GM10266 (cell line): Measurements from ENCODE around the gene RASGEF1C.

ENCODE experiments used
- DNase-seq: peaks from one replicate; pipeline ENCODE4 v3.0.0; 2012; ENCODE audit errors: extremely low spot score
- CTCF ChIP-seq: IDR thresholded peaks from 2 replicates; pipeline ENCODE4 v1.5.1; 2012; ENCODE audit warnings: mild to moderate bottlenecking, low read depth; ENCODE audit not compliant: control insufficient read depth, insufficient read depth; ENCODE audit errors: missing control alignments

Gene RASGEF1C

DNA sequence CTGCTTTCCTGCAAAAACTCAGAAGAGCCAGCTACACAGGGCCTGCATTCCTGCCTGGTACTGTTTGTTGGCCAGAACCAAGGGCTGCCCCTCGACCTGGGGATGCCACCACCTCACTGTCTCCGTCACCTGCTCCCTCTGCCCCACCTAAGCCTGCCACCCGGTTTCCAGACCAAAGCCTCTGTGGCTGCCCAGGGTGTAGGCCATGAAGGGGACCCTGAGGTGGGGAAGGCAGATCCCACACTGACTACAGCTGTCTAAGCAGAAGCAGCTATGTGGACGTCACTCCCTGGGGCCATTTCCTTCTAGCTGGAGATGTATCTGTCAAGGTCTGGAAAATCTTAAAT, 35.8 kb downstream of the RASGEF1C start:
- no peak for DNase-seq
- TF ChIP-seq CTCF, result no peak

DNA sequence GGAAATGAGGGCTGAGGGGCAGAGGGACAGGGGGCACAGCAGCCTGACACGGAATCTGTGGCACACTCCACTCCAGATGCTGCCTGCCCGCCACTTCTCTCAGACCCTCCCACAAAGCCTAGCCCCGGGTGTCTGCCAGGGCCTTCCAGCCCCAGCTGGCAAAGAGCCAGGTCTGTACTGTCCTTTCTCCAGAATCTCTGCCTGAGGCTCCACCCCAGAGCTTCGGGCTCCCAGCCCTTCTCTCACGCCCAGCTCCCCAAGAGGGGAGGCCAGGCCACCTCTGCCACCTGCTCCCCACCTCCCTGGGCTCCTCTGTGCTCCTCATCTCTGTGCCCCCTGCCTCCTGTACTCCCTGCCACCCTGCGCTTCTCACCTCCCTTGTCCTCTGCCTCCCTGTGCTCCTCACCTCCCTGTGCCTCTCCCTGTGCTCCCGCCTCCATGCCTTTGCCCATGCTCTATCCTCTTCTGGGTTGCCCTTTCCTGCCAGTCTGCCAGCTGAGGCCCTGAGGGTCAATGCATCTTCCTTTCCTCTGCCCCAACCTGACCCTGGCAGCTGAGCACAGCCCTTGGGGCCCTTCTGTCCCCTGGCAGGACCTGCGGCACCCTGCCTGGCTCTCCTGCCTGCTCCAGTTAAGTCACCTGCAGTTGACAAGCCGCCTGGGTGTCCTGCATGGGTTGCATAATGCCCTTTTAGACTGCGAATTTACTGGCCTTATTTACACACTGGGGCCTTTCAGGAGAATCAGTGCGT, 36.4 kb downstream of the RASGEF1C start:
- TF ChIP-seq CTCF, result no peak
- no peak for DNase-seq

GRCh38 chr5:180171568-180172094, 37.4 kb downstream of the RASGEF1C start:
- no peak for DNase-seq
- TF ChIP-seq CTCF, result no peak

- TF ChIP-seq CTCF, result no peak
- DNase-seq, result no peak
These were observed 38.0 kb downstream of the RASGEF1C start for GRCh38 chr5:180170810-180171567.

GRCh38 chr5:180170106-180170809, 38.8 kb downstream of the RASGEF1C start:
- DNase-seq, result no peak
- no peak for TF ChIP-seq CTCF

GRCh38 chr5:180169248-180170105, 39.5 kb downstream of the RASGEF1C start:
- no peak for TF ChIP-seq CTCF
- no peak for DNase-seq
